ENCODE measurements around the gene TGM5.
"Not testable (repeated sequence)": the region's sequence is repeated elsewhere in the genome, so short reads cannot be mapped to it uniquely, and the experiment has no call there.

DNA sequence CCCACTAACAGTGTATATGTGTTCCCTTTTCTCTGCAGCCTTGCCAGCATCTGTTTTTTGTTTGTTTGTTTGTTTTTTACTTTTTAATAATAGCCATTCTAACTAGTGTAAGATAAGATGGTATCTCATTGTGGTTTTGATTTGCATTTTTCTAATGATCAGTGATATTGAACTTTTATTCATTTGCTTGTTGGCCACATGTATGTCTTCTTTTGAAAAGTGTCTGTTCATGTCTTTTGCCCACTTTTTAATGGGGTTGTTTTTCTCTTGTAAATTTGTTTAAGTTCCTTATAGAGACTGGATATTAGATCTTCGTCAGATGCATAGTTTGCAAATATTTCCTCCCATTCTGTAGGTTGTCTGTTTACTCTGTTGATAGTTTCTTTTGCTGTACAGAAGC, 5.2 kb upstream of the TGM5 start:
- TF ChIP-seq EZH2 (IDR thresholded peaks at IDR 0.05; ENCODE audit: insufficient read depth, poor library complexity, severe bottlenecking); EZH2phosphoT487 (IDR thresholded peaks at IDR 0.05; ENCODE audit: insufficient read depth, low read depth): not testable (repeated sequence)
